ENCODE data around the gene SELENOO. TPM values are rescaled to one million over a fixed set of nuclear protein-coding genes. Genes with fewer than 3 reads are reported as not detected.

The SELENOO gene
- total and polyA plus RNA-seq, 8 donors: 18.5 to 28.9 (median 21.8) TPM

DNA sequence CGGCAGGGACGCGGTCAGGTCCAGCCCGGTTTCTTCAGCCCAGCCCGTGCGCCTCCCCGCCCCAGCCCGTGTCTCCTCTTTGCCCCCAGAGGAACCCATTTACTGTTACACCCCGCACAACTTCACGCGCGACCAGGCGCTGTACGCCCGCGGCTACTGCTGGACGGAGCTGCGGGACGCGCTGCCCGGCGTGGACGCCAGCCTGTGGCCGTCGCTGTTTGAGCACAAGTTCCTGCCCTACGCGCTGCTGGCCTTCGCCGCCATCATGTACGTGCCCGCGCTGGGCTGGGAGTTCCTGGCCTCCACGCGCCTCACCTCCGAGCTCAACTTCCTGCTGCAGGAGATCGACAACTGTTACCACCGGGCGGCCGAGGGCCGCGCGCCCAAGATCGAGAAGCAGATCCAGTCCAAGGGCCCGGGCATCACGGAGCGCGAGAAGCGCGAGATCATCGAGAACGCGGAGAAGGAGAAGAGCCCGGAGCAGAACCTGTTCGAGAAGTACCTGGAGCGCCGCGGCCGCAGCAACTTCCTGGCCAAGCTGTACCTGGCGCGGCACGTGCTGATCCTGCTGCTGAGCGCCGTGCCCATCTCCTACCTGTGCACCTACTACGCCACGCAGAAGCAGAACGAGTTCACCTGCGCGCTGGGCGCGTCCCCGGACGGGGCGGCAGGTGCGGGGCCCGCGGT lies 23.8 kb upstream of the SELENOO start:
- no peak for TF ChIP-seq CTCF (IDR thresholded peaks at IDR 0.05)
- peaks cover 0 to 41% of the 10 kb centered on the region in 2 donors for H3K27me3 ChIP-seq
- peak in 2 of 4 donors; percentile 31 to 71 for DNase-seq

GRCh38 chr22:50177537-50178470 lies 23.0 kb upstream of the SELENOO start:
- H3K27ac ChIP-seq: no peak overlapping the region
- H3K36me3 ChIP-seq: no peaks in the 10 kb centered on the region
- ATAC-seq: no peak
- no peak overlapping the region for H3K4me3 ChIP-seq
- intact Hi-C loops (cut with DNase I): no loop called here
- H3K9me3 ChIP-seq: no peaks in the 10 kb centered on the region
- peak in 2 of 4 donors; percentile 22 to 72 for DNase-seq
- H3K4me1 ChIP-seq: peaks cover 0 to 5% of the 10 kb centered on the region in 2 donors
- H3K27me3 ChIP-seq: peaks cover 0 to 38% of the 10 kb centered on the region in 2 donors
- TF ChIP-seq CTCF (IDR thresholded peaks at IDR 0.05): no peak

More for the DNA sequence above, 23.8 kb upstream of the SELENOO start:
- H3K36me3 ChIP-seq: no peaks in the 10 kb centered on the region
- H3K9me3 ChIP-seq: no peaks in the 10 kb centered on the region
- H3K4me1 ChIP-seq: peaks cover 0 to 5% of the 10 kb centered on the region in 2 donors
- ATAC-seq: no peak
- H3K4me3 ChIP-seq: no peak overlapping the region
- intact Hi-C loops (cut with DNase I): no loop called here
- no peak overlapping the region for H3K27ac ChIP-seq

DNA sequence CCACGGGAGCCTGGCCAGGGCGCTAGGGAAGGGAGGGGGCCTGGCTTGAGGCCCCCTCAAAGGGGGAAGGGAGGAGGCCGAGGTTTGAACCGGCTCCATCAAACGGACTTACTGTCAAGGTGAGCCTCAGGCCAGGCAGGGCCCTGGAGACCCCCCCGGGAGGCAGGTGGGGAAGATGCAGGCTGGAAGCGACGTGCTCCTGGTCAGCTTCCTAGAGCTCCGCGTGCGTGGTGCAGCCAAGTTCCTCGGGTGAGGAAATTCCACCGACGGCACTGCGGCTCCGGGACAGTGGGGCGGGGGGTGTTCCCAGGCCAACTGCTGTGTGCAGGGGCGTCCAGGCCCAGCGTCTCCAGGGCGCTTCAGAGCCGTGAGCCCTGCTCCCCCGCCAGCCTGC lies 22.3 kb upstream of the SELENOO start:
- Histone ChIP-seq H3K4me1 (peaks cover 0 to 4% of the 10 kb centered on the region in 2 donors), H3K4me3 (no peak overlapping the region), H3K27me3 (peaks cover 0 to 35% of the 10 kb centered on the region in 2 donors), H3K9me3 (no peaks in the 10 kb centered on the region), H3K36me3 (no peaks in the 10 kb centered on the region), H3K27ac (no peak overlapping the region)
- DNase-seq (peak in 1 of 4 donors; percentile 26), ATAC-seq (no peak)
- intact Hi-C loops (cut with DNase I): no loop called here
- TF ChIP-seq CTCF (IDR thresholded peaks at IDR 0.05): no peak

GRCh38 chr22:50178871-50179869 lies 21.6 kb upstream of the SELENOO start:
- H3K36me3 ChIP-seq: no peaks in the 10 kb centered on the region
- peaks cover 0 to 34% of the 10 kb centered on the region in 2 donors for H3K27me3 ChIP-seq
- no peak for TF ChIP-seq CTCF (IDR thresholded peaks at IDR 0.05)
- peak in 2 of 4 donors; percentile 29 to 77 for DNase-seq
- intact Hi-C loops (cut with DNase I): no loop called here
- H3K27ac ChIP-seq: no peak overlapping the region
- H3K4me3 ChIP-seq: no peak overlapping the region
- H3K9me3 ChIP-seq: no peaks in the 10 kb centered on the region
- H3K4me1 ChIP-seq: peaks cover 6 to 11% of the 10 kb centered on the region in 2 donors
- no peak for ATAC-seq
